ENCODE measurements around the gene TEX55. TPM values are rescaled to one million over a fixed set of nuclear protein-coding genes. Genes with fewer than 3 reads are reported as not detected.

TEX55 gene
- total RNA-seq, 4 donors from 2014 or later, result not detected

DNA sequence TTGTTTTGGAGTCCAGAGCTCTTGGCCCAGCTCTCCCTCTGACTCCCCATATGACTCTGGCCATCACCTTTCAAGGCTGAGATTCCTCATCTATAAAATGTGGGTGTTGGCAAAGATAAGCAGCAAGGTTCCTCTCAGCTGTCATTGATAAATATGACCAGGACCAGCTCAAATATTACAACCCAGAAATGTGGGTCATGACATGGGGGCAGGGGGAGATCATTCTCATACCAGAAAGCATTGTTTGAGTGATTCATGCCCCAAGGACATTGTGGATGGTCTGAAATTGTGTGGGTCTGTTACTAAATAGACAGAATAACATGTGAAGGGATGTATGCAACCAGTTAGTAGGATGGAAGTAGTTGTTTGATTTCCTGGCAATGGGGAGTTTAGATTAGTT lies 41.3 kb downstream of the TEX55 start:
- DNase-seq (ENCODE audit: low spot score in 2 of 2), result no peak
- Histone ChIP-seq H3K4me3 (no peak overlapping the region), H3K36me3 (no peaks in the 10 kb centered on the region), H3K27ac (no peak overlapping the region), H3K27me3 (no peaks in the 10 kb centered on the region), H3K4me1 (no peaks in the 10 kb centered on the region), H3K9me3 (no peaks in the 10 kb centered on the region)
- TF ChIP-seq POLR2A (IDR thresholded peaks at IDR 0.05) (no peak), EP300 (IDR thresholded peaks at IDR 0.05) (no peak)
- TF ChIP-seq, protein P1, sequence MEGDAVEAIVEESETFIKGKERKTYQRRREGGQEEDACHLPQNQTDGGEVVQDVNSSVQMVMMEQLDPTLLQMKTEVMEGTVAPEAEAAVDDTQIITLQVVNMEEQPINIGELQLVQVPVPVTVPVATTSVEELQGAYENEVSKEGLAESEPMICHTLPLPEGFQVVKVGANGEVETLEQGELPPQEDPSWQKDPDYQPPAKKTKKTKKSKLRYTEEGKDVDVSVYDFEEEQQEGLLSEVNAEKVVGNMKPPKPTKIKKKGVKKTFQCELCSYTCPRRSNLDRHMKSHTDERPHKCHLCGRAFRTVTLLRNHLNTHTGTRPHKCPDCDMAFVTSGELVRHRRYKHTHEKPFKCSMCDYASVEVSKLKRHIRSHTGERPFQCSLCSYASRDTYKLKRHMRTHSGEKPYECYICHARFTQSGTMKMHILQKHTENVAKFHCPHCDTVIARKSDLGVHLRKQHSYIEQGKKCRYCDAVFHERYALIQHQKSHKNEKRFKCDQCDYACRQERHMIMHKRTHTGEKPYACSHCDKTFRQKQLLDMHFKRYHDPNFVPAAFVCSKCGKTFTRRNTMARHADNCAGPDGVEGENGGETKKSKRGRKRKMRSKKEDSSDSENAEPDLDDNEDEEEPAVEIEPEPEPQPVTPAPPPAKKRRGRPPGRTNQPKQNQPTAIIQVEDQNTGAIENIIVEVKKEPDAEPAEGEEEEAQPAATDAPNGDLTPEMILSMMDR (IDR thresholded peaks at IDR 0.05), result no peak

DNA sequence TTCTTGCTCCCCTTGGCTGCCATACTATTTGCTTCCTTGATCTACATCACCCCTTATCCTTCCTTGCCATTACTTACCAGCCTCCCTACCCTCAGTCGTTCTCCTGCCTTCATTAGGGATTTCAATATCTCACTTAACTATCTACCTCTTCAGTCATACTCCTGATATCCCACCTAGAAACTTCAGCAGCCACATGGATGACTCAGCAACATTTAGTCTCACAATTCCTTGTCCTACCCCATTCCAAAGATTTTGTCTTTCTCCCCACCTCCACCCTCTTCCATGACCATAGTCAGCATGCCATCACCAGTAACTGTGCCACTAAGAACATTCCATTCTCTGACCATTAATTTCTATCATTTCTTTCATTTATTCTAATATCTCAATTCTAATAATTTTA lies 45.8 kb downstream of the TEX55 start:
- H3K4me1 ChIP-seq, result no peaks in the 10 kb centered on the region
- H3K4me3 ChIP-seq, result no peak overlapping the region
- no peak overlapping the region for H3K27ac ChIP-seq
- H3K36me3 ChIP-seq, result no peaks in the 10 kb centered on the region
- H3K27me3 ChIP-seq, result no peaks in the 10 kb centered on the region
- TF ChIP-seq, protein P1 (IDR thresholded peaks at IDR 0.05), result no peak
- no peak for TF ChIP-seq POLR2A (IDR thresholded peaks at IDR 0.05)
- no peak for TF ChIP-seq EP300 (IDR thresholded peaks at IDR 0.05)
- DNase-seq (ENCODE audit: low spot score in 2 of 2), result no peak
- H3K9me3 ChIP-seq, result no peaks in the 10 kb centered on the region
- 90 to 94% methylated on average over 1 of the region's 1 CpG for WGBS, 2 donors

GRCh38 chr3:119194237-119195150 lies 48.5 kb downstream of the TEX55 start:
- no peak overlapping the region for H3K27ac ChIP-seq
- no peak overlapping the region for H3K4me3 ChIP-seq
- no peaks in the 10 kb centered on the region for H3K9me3 ChIP-seq
- WGBS, 2 donors, result 74 to 78% methylated on average over 7 of the region's 7 CpGs
- no peaks in the 10 kb centered on the region for H3K4me1 ChIP-seq
- no peaks in the 10 kb centered on the region for H3K27me3 ChIP-seq
- no peak for DNase-seq (ENCODE audit: low spot score in 2 of 2)
- no peaks in the 10 kb centered on the region for H3K36me3 ChIP-seq
- TF ChIP-seq, protein P1 (IDR thresholded peaks at IDR 0.05), result no peak
- no peak for TF ChIP-seq EP300 (IDR thresholded peaks at IDR 0.05)
- no peak for TF ChIP-seq POLR2A (IDR thresholded peaks at IDR 0.05)

GRCh38 chr3:119195151-119195476 lies 49.1 kb downstream of the TEX55 start:
- no peak for DNase-seq (ENCODE audit: low spot score in 2 of 2)
- Histone ChIP-seq H3K27me3 (no peaks in the 10 kb centered on the region), H3K36me3 (no peaks in the 10 kb centered on the region), H3K27ac (no peak overlapping the region), H3K9me3 (no peaks in the 10 kb centered on the region), H3K4me3 (no peak overlapping the region), H3K4me1 (no peaks in the 10 kb centered on the region)
- WGBS, 2 donors, result 44 to 78% methylated on average over 1 of the region's 1 CpG
- TF ChIP-seq EP300 (IDR thresholded peaks at IDR 0.05), result no peak
- TF ChIP-seq, protein P1 (IDR thresholded peaks at IDR 0.05), result no peak
- no peak for TF ChIP-seq POLR2A (IDR thresholded peaks at IDR 0.05)

GRCh38 chr3:119195911-119196310 lies 49.9 kb downstream of the TEX55 start:
- TF ChIP-seq POLR2A (IDR thresholded peaks at IDR 0.05) (no peak), EP300 (IDR thresholded peaks at IDR 0.05) (no peak)
- TF ChIP-seq, protein P1 (IDR thresholded peaks at IDR 0.05), result no peak
- Histone ChIP-seq H3K4me3 (no peak overlapping the region), H3K9me3 (no peaks in the 10 kb centered on the region), H3K27ac (no peak overlapping the region), H3K27me3 (no peaks in the 10 kb centered on the region), H3K4me1 (no peaks in the 10 kb centered on the region), H3K36me3 (no peaks in the 10 kb centered on the region)
- WGBS, 2 donors, result 60 to 70% methylated on average over 1 of the region's 1 CpG
- DNase-seq (ENCODE audit: low spot score in 2 of 2), result no peak

Data from tibial nerve (tissue), 4 donors.